Measurements from ENCODE around the gene JARID2.

DNA sequence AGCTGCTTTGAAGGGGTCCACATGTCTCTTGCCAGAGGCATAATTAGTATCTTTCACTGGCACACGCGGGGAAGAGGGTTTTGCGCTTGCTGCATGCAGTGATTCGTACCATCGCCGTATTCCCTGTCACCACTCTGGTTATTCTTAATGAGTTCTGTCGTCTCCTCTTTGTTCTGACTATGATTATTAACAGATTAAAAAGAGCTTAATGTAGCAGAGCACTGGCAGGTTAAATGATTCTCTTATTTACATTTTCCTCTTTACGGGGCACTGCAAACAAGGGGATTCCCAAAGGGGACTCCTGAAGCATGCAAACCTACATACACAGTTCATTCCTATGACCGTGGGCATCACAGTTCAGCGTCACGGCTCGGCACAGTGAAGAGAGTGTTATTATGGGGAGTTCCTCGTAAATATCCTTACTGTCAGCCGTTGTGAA is 212.2 kb downstream of the JARID2 start:
- TF ChIP-seq CTCF (IDR thresholded peaks at IDR 0.05) (no peak), POLR2A (IDR thresholded peaks at IDR 0.05) (no peak)

Measured in thyroid gland (tissue), 4 donors.